PC-9 (cell line): ENCODE data around the gene CEP41. TPM values are rescaled to one million over a fixed set of nuclear protein-coding genes. Genes with fewer than 3 reads are reported as not detected.

Experiments
- BruUV-seq: library from RNA; stranded (reverse); fragments of 400-500 nt; replicated peaks from 2 replicates; lab custom pipeline; 2021; lab: Mats Ljungman, UMichigan
- CTCF ChIA-PET: fragments of 300-600 bp; sonication (Branson Sonifier 250); formaldehyde crosslinking; loops from one replicate; lab custom pipeline; 2022; ENCODE audit warnings: antibody characterized with exemption; lab: Charles Lee
- POLR2A ChIA-PET: fragments of 300-600 bp; sonication (Branson Sonifier 250); formaldehyde crosslinking; loops from one replicate; lab custom pipeline; 2022; ENCODE audit warnings: antibody characterized with exemption; ENCODE audit not compliant: unreplicated experiment; lab: Charles Lee
- DNase-seq, 2 experiments: peaks; one replicate each; pipeline versions ENCODE4 v3.0.0 to v3.0.0-alpha.2; 2015 to 2022; ENCODE audit warnings: mixed read lengths in 1 of 2
- H2AFZ ChIP-seq: fragments of 200-600 bp; sonication (generic); 2 replicates; pipeline ENCODE4 v1.8.1; 2017; ENCODE audit warnings: antibody characterized with exemption
- H3F3A ChIP-seq: fragments of 200-600 bp; sonication (generic); 2 replicates; pipeline ENCODE4 v1.8.1; 2017; ENCODE audit warnings: antibody characterized with exemption, mild to moderate bottlenecking, low read depth; ENCODE audit not compliant: insufficient read depth
- H3K27ac ChIP-seq: fragments of 200-600 bp; sonication (generic); 2 replicates; pipeline ENCODE4 v1.6.1; 2016; ENCODE audit warnings: mixed run types
- H3K27me3 ChIP-seq: fragments of 200-600 bp; sonication (generic); 2 replicates; pipeline ENCODE4 v1.6.1; 2016; ENCODE audit warnings: low read depth, mixed run types; ENCODE audit not compliant: insufficient read depth
- H3K36me3 ChIP-seq: fragments of 200-600 bp; sonication (generic); 2 replicates; pipeline ENCODE4 v1.6.1; 2016; ENCODE audit warnings: low read depth, mixed run types
- H3K4me1 ChIP-seq: fragments of 200-600 bp; sonication (generic); replicated peaks from 2 replicates; pipeline ENCODE4 v1.6.1; 2016; ENCODE audit warnings: mixed run types; ENCODE audit not compliant: insufficient read depth
- H3K4me2 ChIP-seq: fragments of 200-600 bp; sonication (generic); 2 replicates; pipeline ENCODE4 v1.6.1; 2017; ENCODE audit warnings: mixed run types
- H3K4me3 ChIP-seq: fragments of 200-600 bp; sonication (generic); 2 replicates; pipeline ENCODE4 v1.6.1; 2016; ENCODE audit warnings: mixed run types
- H3K79me2 ChIP-seq: fragments of 200-600 bp; sonication (generic); 2 replicates; pipeline ENCODE4 v1.6.1; 2017; ENCODE audit warnings: low read depth, mixed run types
- H3K9me2 ChIP-seq: fragments of 200-600 bp; sonication (generic); 2 replicates; pipeline ENCODE4 v1.8.1; 2017; ENCODE audit warnings: mild to moderate bottlenecking; ENCODE audit not compliant: insufficient read depth
- H3K9me3 ChIP-seq: fragments of 200-600 bp; sonication (generic); 2 replicates; pipeline ENCODE4 v1.8.1; 2016; ENCODE audit warnings: low read depth; ENCODE audit not compliant: insufficient read depth
- H4K20me1 ChIP-seq: fragments of 200-600 bp; sonication (generic); 2 replicates; pipeline ENCODE4 v1.8.1; 2017; ENCODE audit not compliant: insufficient read depth
- CTCF ChIP-seq: fragments of 200-600 bp; sonication (generic); conservative IDR thresholded peaks from 2 replicates; pipeline ENCODE4 v1.6.1; 2017; ENCODE audit warnings: mixed run types, antibody characterized with exemption, mild to moderate bottlenecking, moderate library complexity
- EZH2 ChIP-seq: fragments of 200-600 bp; sonication (generic); IDR thresholded peaks from 2 replicates; pipeline ENCODE4 v1.8.0; 2017; ENCODE audit warnings: antibody characterized with exemption, low read depth
- intact Hi-C: fragments of 100-400 bp; cut with micrococcal nuclease; formaldehyde crosslinking; loops from one replicate; pipeline ENCODE4 v1.10.0; 2022; ENCODE audit not compliant: unreplicated experiment
- total RNA-seq: library from RNA; stranded (reverse); gene quantifications from 2 replicates; pipeline ENCODE4 v1.2.3, GENCODE V29; 2021

CEP41 gene
- total RNA-seq, 1 experiment from 2014 or later, result 18.0 TPM

- H3K4me3 ChIP-seq, result no peak within 1 kb of the TSS
- no peaks in the 10 kb centered on the region for H3K79me2 ChIP-seq
- H3K27ac ChIP-seq, result no peak within 1 kb of the TSS
- H3K27me3 ChIP-seq, result no peaks in the 10 kb centered on the region
- no peaks in the 10 kb centered on the region for H4K20me1 ChIP-seq
- POLR2A ChIA-PET, result interaction anchor here (0.6 kb wide), 1 partner anchor 51 kb away, joined by 3 read pairs; the partner anchor contains the start of gene CPA4
- no peak within 1 kb of the TSS for H3K4me2 ChIP-seq
- no peaks in the 10 kb centered on the region for H3F3A ChIP-seq
- no peaks in the 10 kb centered on the region for H3K4me1 ChIP-seq
- no peaks in the 10 kb centered on the region for H3K9me3 ChIP-seq
- intact Hi-C loops, result no loop called here
- no peak for DNase-seq
- no TSS peak for BruUV-seq
- H3K36me3 ChIP-seq, result no peaks in the 10 kb centered on the region
- no peak for TF ChIP-seq EZH2
- no peak for TF ChIP-seq CTCF
- CTCF ChIA-PET, result no interaction called here
- no peaks in the 10 kb centered on the region for H3K9me2 ChIP-seq
- H2AFZ ChIP-seq, result no peak within 1 kb of the TSS
Measured at GRCh38 chr7:130344271-130344866, 96.4 kb downstream of the CEP41 start, which contains the start of gene CPA5. Gene CPA5 (plus strand): TSS chr7:130344816. CDS start chr7:130346486, 1,670 bp downstream.

Other genes with a start within 250 kb of the CEP41 start
- gene TMEM209, start 235.6 kb downstream of the CEP41 start, total RNA-seq, result 20.0 and 30.8 TPM in 2 replicates
- gene SSMEM1, start 233.2 kb downstream of the CEP41 start, total RNA-seq, result not detected in 2 replicates
- not detected in 2 replicates for gene CPA2, start 174.2 kb downstream of the CEP41 start, total RNA-seq
- gene CPA4, start 147.9 kb downstream of the CEP41 start, total RNA-seq, result 4.2 and 9.8 TPM in 2 replicates
- not detected in 2 replicates for gene CPA5, start 96.2 kb downstream of the CEP41 start, total RNA-seq
- not detected in 2 replicates for gene CPA1, start 60.5 kb downstream of the CEP41 start, total RNA-seq
- 41.7 and 76.9 TPM in 2 replicates for gene MEST, start 51.1 kb upstream of the CEP41 start, total RNA-seq
- 25.5 and 36.8 TPM in 2 replicates for gene COPG2, start 227.7 kb upstream of the CEP41 start, total RNA-seq
- gene TSGA13, start 245.5 kb upstream of the CEP41 start, total RNA-seq, result not detected in 2 replicates